Activated T-helper 1 cell treated with anti-CD3 and anti-CD28 coated beads, Interleukin-12 subunit alpha, Interleukin-12 subunit beta, Interleukin-2, Interleukin-4 antibody, amounts not matched to agents 30 ng/mL and 10 ng/mL and 1 ng/mL, durations not matched to agents 14 hours and 24 hours and 36 hours (primary cell): ENCODE results near the gene VPS25. TPM values are rescaled to one million over a fixed set of nuclear protein-coding genes. Genes with fewer than 3 reads are reported as not detected.
A peak's percentile ranks its signal among the peaks of the same experiment; 100 is the strongest.

ENCODE experiments used
- DNase-seq: peaks from one replicate; pipeline ENCODE4 v3.0.0; 2021; ENCODE audit warnings: low spot score
- H3K27ac Mint-ChIP-seq: one replicate; pipeline ENCODE4 v1.8.0; 2021; ENCODE audit warnings: mild to moderate bottlenecking, mixed read lengths
- H3K27me3 Mint-ChIP-seq: one replicate; pipeline ENCODE4 v1.8.0; 2022; ENCODE audit warnings: mild to moderate bottlenecking, moderate library complexity, mixed read lengths; ENCODE audit not compliant: insufficient read depth
- H3K36me3 Mint-ChIP-seq: one replicate; pipeline ENCODE4 v1.8.0; 2021; ENCODE audit warnings: low read depth, mixed read lengths
- H3K4me1 Mint-ChIP-seq: one replicate; pipeline ENCODE4 v1.8.0; 2021; ENCODE audit warnings: low read depth, mixed read lengths
- H3K4me3 Mint-ChIP-seq: one replicate; pipeline ENCODE4 v1.8.0; 2021; ENCODE audit warnings: mild to moderate bottlenecking, moderate library complexity, mixed read lengths
- H3K9me3 Mint-ChIP-seq: one replicate; pipeline ENCODE4 v1.8.0; 2021; ENCODE audit warnings: mixed read lengths
- intact Hi-C: fragments of 100-400 bp; cut with micrococcal nuclease; formaldehyde crosslinking; loops from one replicate; pipeline ENCODE4 v1.15.1; 2024
- total RNA-seq: library from RNA; stranded (reverse); gene quantifications from 2 replicates; pipeline ENCODE4 v1.2.3, GENCODE V29; 2022

The VPS25 gene
- total RNA-seq, 1 donor from 2014 or later: 97.0 TPM

GRCh38 chr17:42787266-42787665 is 14.0 kb downstream of the VPS25 start:
- Mint-ChIP-seq H3K4me3 (no peak overlapping the region), H3K27me3 (peaks cover 56% of the 10 kb centered on the region), H3K27ac (no peak overlapping the region), H3K36me3 (peaks cover 4% of the 10 kb centered on the region), H3K9me3 (no peaks in the 10 kb centered on the region), H3K4me1 (peaks cover 12% of the 10 kb centered on the region)
- no peak for DNase-seq
- intact Hi-C loops: no loop called here

- intact Hi-C loops: no loop called here
- DNase-seq: no peak
- Mint-ChIP-seq H3K27me3 (peaks cover 18% of the 10 kb centered on the region), H3K9me3 (no peaks in the 10 kb centered on the region), H3K4me1 (peaks cover 5% of the 10 kb centered on the region), H3K36me3 (peaks cover 3% of the 10 kb centered on the region), H3K4me3 (no peak overlapping the region), H3K27ac (no peak overlapping the region)
These were observed 18.7 kb downstream of the VPS25 start for GRCh38 chr17:42791948-42792347.

DNA sequence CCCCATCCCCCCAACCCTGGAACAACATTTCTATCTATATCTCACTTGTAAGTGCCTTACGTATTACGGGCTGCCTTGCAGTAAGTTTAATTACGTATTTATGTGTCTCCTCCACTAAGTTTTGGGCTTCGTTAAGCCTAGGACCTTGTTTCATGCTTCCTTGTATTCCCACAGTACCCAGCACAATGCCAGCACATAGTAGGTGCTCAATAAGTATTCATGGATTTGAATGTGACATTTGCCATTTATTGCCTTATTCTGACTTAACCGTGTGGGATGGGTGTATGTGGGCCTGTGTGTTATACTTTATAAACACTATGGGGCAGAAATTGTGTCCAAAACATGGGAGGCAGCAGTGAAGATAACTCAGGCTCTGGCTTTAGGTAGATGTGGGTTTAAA is 19.3 kb downstream of the VPS25 start:
- peaks cover 8% of the 10 kb centered on the region for H3K4me1 Mint-ChIP-seq
- peaks cover 3% of the 10 kb centered on the region for H3K36me3 Mint-ChIP-seq
- DNase-seq: no peak
- no peak overlapping the region for H3K27ac Mint-ChIP-seq
- H3K9me3 Mint-ChIP-seq: no peaks in the 10 kb centered on the region
- no peak overlapping the region for H3K4me3 Mint-ChIP-seq
- peaks cover 17% of the 10 kb centered on the region for H3K27me3 Mint-ChIP-seq
- intact Hi-C loops: no loop called here

GRCh38 chr17:42795061-42795460 is 21.8 kb downstream of the VPS25 start:
- intact Hi-C loops: no loop called here
- H3K9me3 Mint-ChIP-seq: no peaks in the 10 kb centered on the region
- H3K27ac Mint-ChIP-seq: no peak overlapping the region
- peaks cover 3% of the 10 kb centered on the region for H3K36me3 Mint-ChIP-seq
- no peak for DNase-seq
- H3K4me3 Mint-ChIP-seq: peak overlapping the region; percentile 24
- H3K27me3 Mint-ChIP-seq: peaks cover 2% of the 10 kb centered on the region
- peaks cover 19% of the 10 kb centered on the region for H3K4me1 Mint-ChIP-seq

- no peak for DNase-seq
- Mint-ChIP-seq H3K36me3 (peaks cover 3% of the 10 kb centered on the region), H3K4me3 (no peak overlapping the region), H3K27ac (no peak overlapping the region), H3K4me1 (peaks cover 19% of the 10 kb centered on the region), H3K9me3 (no peaks in the 10 kb centered on the region), H3K27me3 (peaks cover 2% of the 10 kb centered on the region)
- intact Hi-C loops: no loop called here
These were observed 22.2 kb downstream of the VPS25 start for GRCh38 chr17:42795465-42795864.

- no peaks in the 10 kb centered on the region for H3K9me3 Mint-ChIP-seq
- H3K27ac Mint-ChIP-seq: no peak overlapping the region
- peaks cover 2% of the 10 kb centered on the region for H3K27me3 Mint-ChIP-seq
- H3K36me3 Mint-ChIP-seq: peaks cover 3% of the 10 kb centered on the region
- H3K4me1 Mint-ChIP-seq: peaks cover 19% of the 10 kb centered on the region
- intact Hi-C loops: no loop called here
- DNase-seq: no peak
- peak overlapping the region; percentile 63 for H3K4me3 Mint-ChIP-seq
These were observed 23.0 kb downstream of the VPS25 start for GRCh38 chr17:42796066-42796758.

GRCh38 chr17:42797067-42798007 is 24.1 kb downstream of the VPS25 start:
- H3K36me3 Mint-ChIP-seq: peaks cover 3% of the 10 kb centered on the region
- intact Hi-C loops: loop anchor here (1.0 kb wide), 3 partner anchors 24 to 76 kb away; partner anchors contain the start of genes BECN1 and VPS25

DNA sequence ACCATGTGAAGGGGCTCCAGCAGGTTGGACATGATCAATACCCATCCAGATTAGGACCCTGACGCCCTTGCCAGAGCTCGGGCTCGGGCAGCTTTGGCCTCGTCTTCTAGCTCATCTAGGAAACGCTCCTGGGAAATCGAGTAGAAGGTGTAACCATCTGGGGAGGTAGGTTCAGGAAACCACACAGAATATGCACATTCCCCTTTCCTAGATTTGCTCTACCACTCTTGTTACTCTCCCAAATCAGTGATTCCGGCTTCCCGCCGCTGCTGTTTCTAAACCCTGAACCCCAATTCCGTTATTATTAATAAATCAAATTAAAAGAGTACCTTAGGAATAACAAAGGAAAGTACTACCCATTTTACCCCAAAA is 24.7 kb downstream of the VPS25 start:
- Mint-ChIP-seq H3K27me3 (peaks cover 3% of the 10 kb centered on the region), H3K4me1 (peaks cover 19% of the 10 kb centered on the region), H3K27ac (peak overlapping the region; percentile 56), H3K9me3 (no peaks in the 10 kb centered on the region), H3K36me3 (peaks cover 3% of the 10 kb centered on the region), H3K4me3 (peak overlapping the region; percentile 90)
- intact Hi-C loops: loop anchor here (1.0 kb wide), 3 partner anchors 25 to 77 kb away; partner anchors contain the start of genes BECN1 and VPS25
- DNase-seq: no peak

More at GRCh38 chr17:42797067-42798007, 24.1 kb downstream of the VPS25 start:
- DNase-seq: no peak
- H3K9me3 Mint-ChIP-seq: no peaks in the 10 kb centered on the region
- H3K4me1 Mint-ChIP-seq: peaks cover 19% of the 10 kb centered on the region
- no peak overlapping the region for H3K27ac Mint-ChIP-seq
- peak overlapping the region; percentile 90 for H3K4me3 Mint-ChIP-seq
- peaks cover 3% of the 10 kb centered on the region for H3K27me3 Mint-ChIP-seq

DNA sequence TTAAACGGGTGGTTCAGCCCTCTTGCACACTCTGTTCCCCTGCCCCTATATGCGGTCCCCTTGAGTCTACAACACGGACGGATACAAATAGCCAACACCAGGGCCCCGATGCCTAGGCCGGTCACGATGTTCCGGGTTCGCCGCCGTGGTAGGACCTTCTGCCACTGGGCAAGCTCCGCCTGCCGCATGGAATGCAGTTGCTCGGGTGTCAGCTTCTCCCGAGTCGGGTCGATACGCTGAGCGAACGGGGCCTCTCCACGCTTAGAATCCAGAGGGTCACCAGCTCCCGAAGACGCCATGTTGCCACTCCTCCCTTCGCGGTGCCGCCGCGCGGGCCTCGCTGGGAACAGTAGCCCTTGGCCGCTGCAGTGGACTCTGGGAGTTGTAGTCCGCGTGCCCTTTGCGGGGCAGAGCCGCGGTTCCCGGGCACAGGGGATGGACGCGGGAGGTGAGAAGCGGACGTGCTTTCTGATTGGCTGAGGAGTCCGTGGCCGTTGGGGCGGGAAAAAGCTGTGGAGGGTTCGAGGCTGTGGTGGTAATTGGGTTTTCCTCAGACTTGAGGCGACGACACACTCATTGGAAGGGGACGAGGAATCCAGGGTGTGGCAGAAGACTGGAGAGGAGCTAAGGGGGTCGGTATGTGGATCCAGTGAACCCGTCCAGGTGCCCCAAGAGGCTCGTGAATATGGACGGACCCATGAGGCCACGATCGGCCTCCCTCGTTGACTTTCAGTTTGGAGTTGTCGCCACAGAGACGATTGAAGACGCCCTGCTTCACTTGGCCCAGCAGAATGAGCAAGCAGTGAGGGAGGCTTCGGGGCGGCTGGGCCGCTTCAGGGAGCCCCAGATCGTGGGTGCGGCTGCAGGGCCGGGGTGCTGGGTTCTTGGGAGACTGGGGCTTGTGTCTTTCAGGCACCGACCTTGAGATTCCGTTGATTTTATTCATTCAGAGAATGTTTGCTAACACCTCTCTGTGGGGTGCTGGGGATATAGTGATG is 25.4 kb downstream of the VPS25 start, which contains the start of the genes CNTD1 and COA3:
CNTD1 (plus strand) TSS at position 479 of the 998 bp plus-strand sequence; CDS start at position 686, 207 bp downstream.
COA3 (minus strand) TSS at position 322 of the 998 bp plus-strand sequence; CDS start at position 299, 23 bp downstream.
- DNase-seq: peak; percentile 73
- Mint-ChIP-seq H3K36me3 (peaks cover 3% of the 10 kb centered on the region), H3K27ac (peak within 1 kb of the TSS; percentile 56), H3K27me3 (peaks cover 3% of the 10 kb centered on the region), H3K9me3 (no peaks in the 10 kb centered on the region), H3K4me1 (peaks cover 19% of the 10 kb centered on the region), H3K4me3 (peak within 1 kb of the TSS; percentile 90)
- intact Hi-C loops: loop anchor here (1.0 kb wide), 3 partner anchors 25 to 77 kb away; partner anchors contain the start of genes BECN1 and VPS25

- intact Hi-C loops: no loop called here
These were observed 30.0 kb downstream of the VPS25 start for GRCh38 chr17:42803074-42803883.

GRCh38 chr17:42804918-42805367 is 31.7 kb downstream of the VPS25 start:
- peaks cover 3% of the 10 kb centered on the region for H3K36me3 Mint-ChIP-seq
- no peak for DNase-seq
- intact Hi-C loops: no loop called here
- no peaks in the 10 kb centered on the region for H3K4me1 Mint-ChIP-seq
- H3K9me3 Mint-ChIP-seq: no peaks in the 10 kb centered on the region
- no peak overlapping the region for H3K27ac Mint-ChIP-seq
- H3K27me3 Mint-ChIP-seq: peaks cover 4% of the 10 kb centered on the region
- no peak overlapping the region for H3K4me3 Mint-ChIP-seq

More at GRCh38 chr17:42803074-42803883, 30.0 kb downstream of the VPS25 start:
- H3K27ac Mint-ChIP-seq: no peak overlapping the region
- DNase-seq: no peak
- H3K4me3 Mint-ChIP-seq: no peak overlapping the region
- H3K9me3 Mint-ChIP-seq: no peaks in the 10 kb centered on the region
- H3K4me1 Mint-ChIP-seq: peaks cover 6% of the 10 kb centered on the region
- peaks cover 6% of the 10 kb centered on the region for H3K27me3 Mint-ChIP-seq
- H3K36me3 Mint-ChIP-seq: no peaks in the 10 kb centered on the region
